ENCODE data around the gene DIP2A.

Gene DIP2A

DNA sequence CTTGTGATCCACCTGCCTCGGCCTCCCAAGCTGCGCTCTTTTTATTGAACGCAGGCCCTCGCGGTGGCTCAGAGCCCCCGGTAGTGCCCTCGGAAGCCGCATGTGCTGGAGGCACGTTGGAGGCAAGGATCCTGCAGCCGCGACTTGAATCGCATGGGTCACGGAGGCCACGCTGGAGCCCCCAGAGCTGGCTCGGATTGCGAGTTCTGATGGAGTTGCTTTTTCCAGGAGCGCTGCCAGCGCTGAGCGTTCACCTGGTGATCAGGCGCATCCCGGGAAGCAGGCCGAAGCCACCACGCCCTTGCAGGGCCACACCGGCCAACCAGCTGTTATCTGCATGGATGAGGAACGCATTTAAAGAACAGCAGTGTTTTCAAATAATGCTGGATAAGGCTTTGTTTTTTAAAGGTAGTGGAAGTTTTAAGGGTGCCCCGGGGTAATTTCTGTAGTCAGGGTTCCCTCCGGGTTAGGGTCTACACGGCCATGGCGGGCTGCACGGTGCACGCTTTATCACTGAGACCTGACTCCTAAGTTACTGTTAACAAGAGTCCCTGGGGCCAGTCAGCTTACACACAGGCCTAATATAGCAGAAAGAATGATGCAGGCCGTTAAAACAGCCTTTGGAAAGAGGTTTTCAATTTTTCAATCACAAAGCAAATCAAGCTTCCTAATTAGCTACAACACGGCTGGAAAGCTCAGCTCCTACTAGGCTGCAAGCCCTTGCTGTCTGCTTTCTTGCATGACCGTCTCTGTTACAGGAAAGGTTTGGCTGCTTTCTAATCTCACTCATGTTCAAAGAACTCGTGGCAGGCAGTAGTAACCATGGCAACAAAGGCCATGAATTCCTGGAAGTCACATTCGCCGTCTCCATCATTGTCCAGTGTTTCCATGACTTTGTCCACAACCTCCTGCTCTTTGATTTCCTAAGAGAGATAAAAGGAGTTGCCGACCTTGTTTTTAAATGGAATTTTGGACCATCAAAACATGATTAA, 140.2 kb downstream of the DIP2A start:
- peaks cover 19% of the 10 kb centered on the region for H3K27me3 ChIP-seq (replicated peaks; ENCODE audit: insufficient read depth, low read length)
- no peak overlapping the region for H2AFZ ChIP-seq (ENCODE audit: low read length)
- no peaks in the 10 kb centered on the region for H3K79me2 ChIP-seq (ENCODE audit: low read length)
- H3K27ac ChIP-seq (ENCODE audit: low read length): no peak overlapping the region
- TF ChIP-seq, protein P1, sequence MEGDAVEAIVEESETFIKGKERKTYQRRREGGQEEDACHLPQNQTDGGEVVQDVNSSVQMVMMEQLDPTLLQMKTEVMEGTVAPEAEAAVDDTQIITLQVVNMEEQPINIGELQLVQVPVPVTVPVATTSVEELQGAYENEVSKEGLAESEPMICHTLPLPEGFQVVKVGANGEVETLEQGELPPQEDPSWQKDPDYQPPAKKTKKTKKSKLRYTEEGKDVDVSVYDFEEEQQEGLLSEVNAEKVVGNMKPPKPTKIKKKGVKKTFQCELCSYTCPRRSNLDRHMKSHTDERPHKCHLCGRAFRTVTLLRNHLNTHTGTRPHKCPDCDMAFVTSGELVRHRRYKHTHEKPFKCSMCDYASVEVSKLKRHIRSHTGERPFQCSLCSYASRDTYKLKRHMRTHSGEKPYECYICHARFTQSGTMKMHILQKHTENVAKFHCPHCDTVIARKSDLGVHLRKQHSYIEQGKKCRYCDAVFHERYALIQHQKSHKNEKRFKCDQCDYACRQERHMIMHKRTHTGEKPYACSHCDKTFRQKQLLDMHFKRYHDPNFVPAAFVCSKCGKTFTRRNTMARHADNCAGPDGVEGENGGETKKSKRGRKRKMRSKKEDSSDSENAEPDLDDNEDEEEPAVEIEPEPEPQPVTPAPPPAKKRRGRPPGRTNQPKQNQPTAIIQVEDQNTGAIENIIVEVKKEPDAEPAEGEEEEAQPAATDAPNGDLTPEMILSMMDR (IDR thresholded peaks at IDR 0.05; ENCODE audit: low read length): no peak
- no peak for TF ChIP-seq EZH2 (optimal IDR thresholded peaks at IDR 0.05; ENCODE audit: low read depth, low read length)
- TF ChIP-seq EZH2phosphoT487 (IDR thresholded peaks at IDR 0.05; ENCODE audit: low read length): no peak
- no peak overlapping the region for H3K4me2 ChIP-seq (ENCODE audit: low read depth, low read length)
- no peaks in the 10 kb centered on the region for H3F3A ChIP-seq (ENCODE audit: insufficient read depth, low read length)
- no peaks in the 10 kb centered on the region for H3K4me1 ChIP-seq (ENCODE audit: low read length)
- H3K4me3 ChIP-seq (ENCODE audit: low read length): no peak overlapping the region
- DNase-seq: no peak
- no peak overlapping the region for H3K9ac ChIP-seq (ENCODE audit: low read length)
- no peaks in the 10 kb centered on the region for H4K20me1 ChIP-seq (ENCODE audit: insufficient read depth, low read length)
- H3K9me3 ChIP-seq (replicated peaks; ENCODE audit: insufficient read depth, low read length): no peaks in the 10 kb centered on the region
- no peaks in the 10 kb centered on the region for H3K9me2 ChIP-seq (replicated peaks; ENCODE audit: insufficient read depth, low read length)
- H3K36me3 ChIP-seq (replicated peaks; ENCODE audit: insufficient read depth, low read length): no peaks in the 10 kb centered on the region

- DNase-seq: no peak
- Histone ChIP-seq H3K4me3 (ENCODE audit: low read length) (no peak overlapping the region), H4K20me1 (ENCODE audit: insufficient read depth, low read length) (no peaks in the 10 kb centered on the region), H3K79me2 (ENCODE audit: low read length) (no peaks in the 10 kb centered on the region), H2AFZ (ENCODE audit: low read length) (no peak overlapping the region), H3K4me1 (ENCODE audit: low read length) (no peaks in the 10 kb centered on the region), H3F3A (ENCODE audit: insufficient read depth, low read length) (no peaks in the 10 kb centered on the region), H3K27ac (ENCODE audit: low read length) (no peak overlapping the region), H3K36me3 (replicated peaks; ENCODE audit: insufficient read depth, low read length) (no peaks in the 10 kb centered on the region), H3K27me3 (replicated peaks; ENCODE audit: insufficient read depth, low read length) (peaks cover 25% of the 10 kb centered on the region), H3K9me3 (replicated peaks; ENCODE audit: insufficient read depth, low read length) (no peaks in the 10 kb centered on the region), H3K9me2 (replicated peaks; ENCODE audit: insufficient read depth, low read length) (no peaks in the 10 kb centered on the region), H3K4me2 (ENCODE audit: low read depth, low read length) (no peak overlapping the region), H3K9ac (ENCODE audit: low read length) (no peak overlapping the region)
- TF ChIP-seq, protein P1 (IDR thresholded peaks at IDR 0.05; ENCODE audit: low read length): no peak
- TF ChIP-seq EZH2phosphoT487 (IDR thresholded peaks at IDR 0.05; ENCODE audit: low read length): no peak
- no peak for TF ChIP-seq EZH2 (optimal IDR thresholded peaks at IDR 0.05; ENCODE audit: low read depth, low read length)
These were observed 141.6 kb downstream of the DIP2A start for GRCh38 chr21:46600305-46600704.

DNA sequence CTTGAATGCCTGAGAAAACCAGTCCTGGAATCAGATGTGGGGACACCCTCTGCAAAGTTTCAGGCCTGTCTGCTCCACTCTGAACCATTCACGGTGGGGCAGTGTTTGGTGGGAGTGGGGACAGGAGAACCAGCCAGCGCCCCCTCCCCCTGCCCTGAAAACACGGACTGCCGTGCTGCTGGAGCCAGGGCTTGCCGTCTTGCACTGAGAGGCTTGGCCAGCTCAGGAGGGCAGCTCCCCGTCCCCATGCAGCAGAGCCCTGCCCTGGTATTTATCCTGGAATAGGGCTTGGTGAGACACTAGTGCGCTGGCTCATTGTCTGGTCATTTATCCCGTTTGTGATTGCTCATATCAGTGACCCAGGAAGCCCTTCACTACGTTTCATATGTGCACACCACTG, 142.3 kb downstream of the DIP2A start:
- Histone ChIP-seq H3K27ac (ENCODE audit: low read length) (no peak overlapping the region), H3K4me1 (ENCODE audit: low read length) (no peaks in the 10 kb centered on the region), H3K4me3 (ENCODE audit: low read length) (no peak overlapping the region), H3K79me2 (ENCODE audit: low read length) (no peaks in the 10 kb centered on the region), H3K9ac (ENCODE audit: low read length) (no peak overlapping the region), H3K4me2 (ENCODE audit: low read depth, low read length) (no peak overlapping the region), H3K9me2 (replicated peaks; ENCODE audit: insufficient read depth, low read length) (no peaks in the 10 kb centered on the region), H2AFZ (ENCODE audit: low read length) (no peak overlapping the region), H4K20me1 (ENCODE audit: insufficient read depth, low read length) (no peaks in the 10 kb centered on the region), H3F3A (ENCODE audit: insufficient read depth, low read length) (no peaks in the 10 kb centered on the region), H3K36me3 (replicated peaks; ENCODE audit: insufficient read depth, low read length) (no peaks in the 10 kb centered on the region), H3K9me3 (replicated peaks; ENCODE audit: insufficient read depth, low read length) (no peaks in the 10 kb centered on the region), H3K27me3 (replicated peaks; ENCODE audit: insufficient read depth, low read length) (peaks cover 25% of the 10 kb centered on the region)
- DNase-seq: no peak
- TF ChIP-seq, protein P1 (IDR thresholded peaks at IDR 0.05; ENCODE audit: low read length): no peak
- no peak for TF ChIP-seq EZH2 (optimal IDR thresholded peaks at IDR 0.05; ENCODE audit: low read depth, low read length)
- no peak for TF ChIP-seq EZH2phosphoT487 (IDR thresholded peaks at IDR 0.05; ENCODE audit: low read length)

All from MM.1S (cell line).